Spinal cord (tissue), 10 donors: Measurements from ENCODE around the gene GTPBP1. TPM values are rescaled to one million over a fixed set of nuclear protein-coding genes. Genes with fewer than 3 reads are reported as not detected.

ENCODE experiments used
- DNase-seq, 6 donors: peaks; one replicate each; pipeline versions ENCODE4 v3.0.0 to v3.0.0-alpha.2; 2013 to 2015; ENCODE audit warnings: low spot score in 6 of 6, low read depth in 4 of 6
- H3K27ac ChIP-seq: one replicate; pipeline ENCODE4 v1.5.1; 2013; ENCODE audit warnings: low read depth, low read length, control low read depth
- H3K27me3 ChIP-seq: one replicate; pipeline ENCODE4 v1.6.1; 2013; ENCODE audit warnings: low read length; ENCODE audit not compliant: control insufficient read depth, insufficient read depth
- H3K36me3 ChIP-seq: one replicate; pipeline ENCODE4 v1.6.1; 2013; ENCODE audit warnings: low read length; ENCODE audit not compliant: control insufficient read depth, insufficient read depth
- H3K4me1 ChIP-seq: one replicate; pipeline ENCODE4 v1.6.1; 2013; ENCODE audit warnings: low read length; ENCODE audit not compliant: control insufficient read depth, insufficient read depth
- H3K4me3 ChIP-seq: one replicate; pipeline ENCODE4 v1.5.1; 2013; ENCODE audit warnings: low read depth, low read length, control low read depth
- H3K9me3 ChIP-seq: one replicate; pipeline ENCODE4 v1.6.1; 2013; ENCODE audit warnings: low read length; ENCODE audit not compliant: control insufficient read depth, insufficient read depth
- WGBS: methylation state at CpG from one replicate; pipeline ENCODE4 v1.1.5; 2013; ENCODE audit warnings: missing lambda C conversion rate; ENCODE audit not compliant: insufficient coverage; 5-methylcytosine and 5-hydroxymethylcytosine counted together
- polyA plus RNA-seq, 2 donors: library from polyadenylated mRNA; unstranded; fragments of 120-200 nt; gene quantifications; one replicate each; pipeline ENCODE4 v1.2.1, GENCODE V29; 2013; ENCODE audit not compliant: insufficient read length in 2 of 2
- total RNA-seq, 2 donors: library from RNA; depleted of rRNA in 1 of 2; stranded (reverse); fragments of 120-200 nt in 1 of 2; fragments of >200 nt in 1 of 2; gene quantifications; one replicate each; pipeline versions ENCODE4 v1.2.3 to v1.2.4, GENCODE V29; 2013 to 2014
- donor health status: healthy.

GTPBP1 gene
- total and polyA plus RNA-seq, 4 donors: 25.0 to 79.6 (median 44.4) TPM

DNA sequence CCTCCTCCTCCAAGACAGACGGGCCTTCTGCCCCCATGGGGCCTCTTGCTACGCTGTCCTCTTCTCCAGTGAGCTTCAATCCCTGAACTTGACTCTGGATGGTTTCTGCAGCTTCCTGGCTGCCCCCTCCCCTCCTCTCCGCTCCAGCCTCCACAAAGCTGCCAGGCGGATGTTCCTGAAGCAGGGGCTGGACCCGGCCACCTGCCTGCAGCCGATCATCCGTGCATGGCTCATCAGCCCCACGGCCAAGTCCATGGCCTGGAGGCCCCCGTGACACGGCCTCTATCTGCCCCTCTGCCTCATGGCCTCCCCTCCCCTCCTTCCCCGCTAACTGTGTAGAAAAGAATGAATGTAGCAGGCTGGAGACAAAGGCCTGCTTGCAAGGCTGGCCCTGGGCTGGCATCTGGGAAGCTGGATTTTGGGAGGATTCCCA, 56.8 kb downstream of the GTPBP1 start:
- peaks cover 38% of the 10 kb centered on the region for H3K4me1 ChIP-seq
- WGBS: 24% methylated on average over 7 of the region's 11 CpGs

DNA sequence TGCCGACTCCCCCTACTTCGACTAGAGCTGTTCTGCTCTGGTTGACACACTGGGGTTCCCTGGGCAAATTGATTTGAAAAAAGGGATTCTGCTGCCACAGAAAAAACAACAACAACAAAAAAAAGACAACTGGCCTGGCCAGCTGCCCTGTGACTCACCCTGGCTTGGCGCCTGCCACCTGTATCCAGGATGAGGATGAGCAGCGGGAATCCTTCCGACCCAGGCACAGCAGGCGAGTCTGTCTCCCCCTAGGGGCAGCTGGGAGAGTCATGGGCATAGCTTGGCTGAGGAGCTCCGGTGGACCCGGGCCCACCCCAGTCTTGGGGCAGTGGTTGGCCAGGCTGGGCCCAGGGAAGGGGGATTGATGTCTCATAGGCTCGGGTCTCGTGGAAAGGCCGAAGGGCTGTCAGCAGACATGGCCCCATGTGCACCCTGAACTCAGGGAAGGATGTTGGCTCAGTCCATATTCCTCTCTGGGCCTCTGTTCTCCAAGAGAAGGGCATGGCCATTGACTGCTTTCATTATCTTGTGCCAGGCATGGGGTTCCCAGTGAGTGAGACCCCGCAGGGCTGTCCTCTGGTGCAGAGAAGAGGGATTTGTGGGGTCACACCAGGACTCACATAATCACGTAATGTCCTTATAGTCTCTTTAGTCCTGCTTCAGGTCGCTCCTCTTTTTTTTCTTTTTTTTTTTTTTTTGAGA, 60.5 kb downstream of the GTPBP1 start:
- no peaks in the 10 kb centered on the region for H3K27me3 ChIP-seq
- H3K4me3 ChIP-seq: no peak overlapping the region
- peaks cover 32% of the 10 kb centered on the region for H3K4me1 ChIP-seq
- H3K9me3 ChIP-seq: no peaks in the 10 kb centered on the region
- H3K36me3 ChIP-seq: no peaks in the 10 kb centered on the region
- WGBS: 41% methylated on average over 12 of the region's 14 CpGs
- DNase-seq: peak in 2 of 6 donors; percentile 60 to 65
- no peak overlapping the region for H3K27ac ChIP-seq

More for the DNA sequence above, 56.8 kb downstream of the GTPBP1 start:
- Histone ChIP-seq H3K27me3 (no peaks in the 10 kb centered on the region), H3K4me3 (no peak overlapping the region), H3K36me3 (no peaks in the 10 kb centered on the region), H3K9me3 (no peaks in the 10 kb centered on the region), H3K27ac (no peak overlapping the region)
- DNase-seq: peak in 2 of 6 donors; percentile 38 to 58

- 84% methylated on average over 3 of the region's 9 CpGs for WGBS
- DNase-seq: no peak
- Histone ChIP-seq H3K27ac (no peak overlapping the region), H3K9me3 (no peaks in the 10 kb centered on the region), H3K4me1 (peaks cover 27% of the 10 kb centered on the region), H3K36me3 (no peaks in the 10 kb centered on the region), H3K4me3 (no peak overlapping the region), H3K27me3 (no peaks in the 10 kb centered on the region)
Observed at GRCh38 chr22:38767313-38767712, 61.6 kb downstream of the GTPBP1 start.

DNA sequence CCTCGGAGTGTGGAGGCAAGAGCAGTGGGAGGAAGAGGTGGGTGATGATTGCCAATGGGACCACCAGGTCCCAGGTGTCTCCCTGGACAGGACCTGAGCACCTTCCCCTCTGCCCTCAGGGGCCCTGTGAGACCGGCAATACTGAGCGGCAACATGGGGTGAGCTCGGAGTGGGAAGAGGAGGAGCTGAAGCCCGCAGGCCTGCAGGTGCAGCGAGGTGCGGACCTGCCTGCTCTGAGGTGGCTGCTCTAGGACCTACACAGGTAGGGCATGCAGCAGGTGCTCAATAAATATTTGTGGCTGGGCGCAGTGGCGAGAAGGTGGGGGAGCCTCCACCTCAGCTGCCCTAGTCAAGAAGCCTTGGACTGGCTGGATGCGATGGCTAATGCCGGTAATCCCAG, 62.3 kb downstream of the GTPBP1 start:
- no peak overlapping the region for H3K27ac ChIP-seq
- H3K4me3 ChIP-seq: no peak overlapping the region
- WGBS: 92% methylated on average over 11 of the region's 11 CpGs
- H3K4me1 ChIP-seq: peaks cover 20% of the 10 kb centered on the region
- H3K27me3 ChIP-seq: no peaks in the 10 kb centered on the region
- H3K36me3 ChIP-seq: no peaks in the 10 kb centered on the region
- H3K9me3 ChIP-seq: no peaks in the 10 kb centered on the region
- DNase-seq: no peak

DNA sequence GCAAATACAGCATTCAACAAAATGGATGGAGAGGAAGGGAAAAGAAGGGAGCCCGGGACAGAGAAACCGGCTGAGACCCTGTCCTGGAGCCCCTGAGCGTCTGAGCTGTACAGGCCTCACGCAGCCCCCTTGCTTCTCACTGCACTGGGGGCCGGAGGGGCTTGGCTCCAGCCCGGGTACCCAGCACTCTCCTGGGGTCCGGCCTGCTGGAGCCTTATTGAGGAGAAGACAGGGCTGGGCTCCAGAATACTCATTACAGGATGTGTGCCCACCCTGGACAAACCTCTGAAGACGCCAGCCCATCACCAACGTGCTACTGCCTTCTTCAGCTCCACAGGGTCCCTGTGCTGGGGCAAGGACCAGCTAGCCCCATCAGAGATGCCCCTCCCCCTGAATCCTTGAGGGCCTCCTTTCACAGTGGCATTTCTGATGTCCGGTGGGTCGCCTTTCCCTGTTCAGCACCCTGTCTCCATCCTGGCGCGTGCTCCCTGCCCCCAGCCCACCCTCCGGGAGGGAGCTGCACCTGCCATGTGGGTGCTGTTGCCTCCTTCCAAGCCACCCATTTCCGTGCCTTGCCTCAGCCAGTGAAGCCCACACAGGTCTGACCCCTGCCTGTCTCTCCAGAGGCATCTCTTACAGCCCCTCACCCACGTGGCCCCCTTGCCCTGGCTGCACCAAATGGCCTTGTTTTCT, 64.7 kb downstream of the GTPBP1 start:
- H3K4me3 ChIP-seq: no peak overlapping the region
- no peak overlapping the region for H3K27ac ChIP-seq
- no peaks in the 10 kb centered on the region for H3K36me3 ChIP-seq
- no peaks in the 10 kb centered on the region for H3K9me3 ChIP-seq
- WGBS: 92% methylated on average over 15 of the region's 16 CpGs
- no peaks in the 10 kb centered on the region for H3K27me3 ChIP-seq
- DNase-seq: no peak
- H3K4me1 ChIP-seq: peaks cover 16% of the 10 kb centered on the region

DNA sequence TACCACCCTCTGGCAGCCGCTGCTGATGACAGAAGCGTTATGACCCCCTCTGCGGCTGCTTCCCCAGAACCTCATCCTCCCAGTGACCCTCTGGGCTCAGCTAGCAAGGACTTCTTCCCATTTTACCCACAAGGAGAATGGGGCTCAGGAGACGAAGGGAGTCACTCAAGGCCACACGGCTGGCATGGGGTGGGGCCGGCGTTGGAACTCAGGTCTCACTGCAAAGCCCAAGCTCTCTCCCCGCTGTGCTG, 66.8 kb downstream of the GTPBP1 start:
- Histone ChIP-seq H3K4me1 (peaks cover 13% of the 10 kb centered on the region), H3K27me3 (no peaks in the 10 kb centered on the region), H3K36me3 (peaks cover 12% of the 10 kb centered on the region), H3K27ac (no peak overlapping the region), H3K9me3 (no peaks in the 10 kb centered on the region), H3K4me3 (no peak overlapping the region)
- DNase-seq: no peak
- 82% methylated on average over 8 of the region's 8 CpGs for WGBS

- 93% methylated on average over 4 of the region's 4 CpGs for WGBS
- no peaks in the 10 kb centered on the region for H3K27me3 ChIP-seq
- H3K9me3 ChIP-seq: no peaks in the 10 kb centered on the region
- no peak for DNase-seq
- no peak overlapping the region for H3K4me3 ChIP-seq
- no peak overlapping the region for H3K27ac ChIP-seq
- peaks cover 20% of the 10 kb centered on the region for H3K36me3 ChIP-seq
- peaks cover 13% of the 10 kb centered on the region for H3K4me1 ChIP-seq
Observed at GRCh38 chr22:38773363-38773946, 67.7 kb downstream of the GTPBP1 start.

GRCh38 chr22:38774496-38775166, 68.9 kb downstream of the GTPBP1 start:
- WGBS: 83% methylated on average over 5 of the region's 11 CpGs
- Histone ChIP-seq H3K27ac (no peak overlapping the region), H3K9me3 (no peaks in the 10 kb centered on the region), H3K36me3 (peaks cover 32% of the 10 kb centered on the region), H3K4me1 (peaks cover 5% of the 10 kb centered on the region), H3K4me3 (no peak overlapping the region), H3K27me3 (no peaks in the 10 kb centered on the region)
- DNase-seq: no peak

- H3K27ac ChIP-seq: no peak overlapping the region
- 61% methylated on average over 10 of the region's 13 CpGs for WGBS
Observed at GRCh38 chr22:38775656-38776055, 69.9 kb downstream of the GTPBP1 start.

More at GRCh38 chr22:38775656-38776055, 69.9 kb downstream of the GTPBP1 start:
- Histone ChIP-seq H3K4me3 (no peak overlapping the region), H3K36me3 (peaks cover 42% of the 10 kb centered on the region), H3K9me3 (no peaks in the 10 kb centered on the region), H3K4me1 (peaks cover 8% of the 10 kb centered on the region), H3K27me3 (no peaks in the 10 kb centered on the region)
- no peak for DNase-seq
